Measurements from ENCODE around the gene LCOR.

The LCOR gene

GRCh38 chr10:97001183-97001991 is 169.3 kb downstream of the LCOR start:
- no peak overlapping the region for H3K27ac ChIP-seq

DNA sequence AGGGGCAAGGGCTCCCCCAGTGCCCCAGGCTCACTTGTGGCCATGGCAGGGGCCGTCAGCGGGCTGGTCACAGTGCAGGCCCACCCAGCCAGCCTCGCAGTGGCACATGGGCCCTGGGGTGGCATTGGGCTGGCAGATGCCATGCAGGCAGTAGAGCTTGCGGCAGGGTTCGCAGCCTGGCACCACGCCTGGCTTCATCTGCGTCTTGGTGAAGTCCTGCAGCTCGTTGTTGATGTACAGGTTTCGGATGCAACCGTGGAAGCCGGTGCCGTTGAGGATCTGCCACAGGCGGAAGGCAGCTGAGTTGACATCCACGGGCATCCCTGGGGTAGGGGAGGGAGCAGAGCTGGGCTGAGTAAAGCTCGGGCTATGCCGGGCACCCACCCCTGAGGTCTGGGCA is 170.6 kb downstream of the LCOR start:
- H3K4me3 ChIP-seq, result no peak overlapping the region
- H3K27ac ChIP-seq, result no peak overlapping the region

More at GRCh38 chr10:97001183-97001991, 169.3 kb downstream of the LCOR start:
- no peak overlapping the region for H3K4me3 ChIP-seq

DNA sequence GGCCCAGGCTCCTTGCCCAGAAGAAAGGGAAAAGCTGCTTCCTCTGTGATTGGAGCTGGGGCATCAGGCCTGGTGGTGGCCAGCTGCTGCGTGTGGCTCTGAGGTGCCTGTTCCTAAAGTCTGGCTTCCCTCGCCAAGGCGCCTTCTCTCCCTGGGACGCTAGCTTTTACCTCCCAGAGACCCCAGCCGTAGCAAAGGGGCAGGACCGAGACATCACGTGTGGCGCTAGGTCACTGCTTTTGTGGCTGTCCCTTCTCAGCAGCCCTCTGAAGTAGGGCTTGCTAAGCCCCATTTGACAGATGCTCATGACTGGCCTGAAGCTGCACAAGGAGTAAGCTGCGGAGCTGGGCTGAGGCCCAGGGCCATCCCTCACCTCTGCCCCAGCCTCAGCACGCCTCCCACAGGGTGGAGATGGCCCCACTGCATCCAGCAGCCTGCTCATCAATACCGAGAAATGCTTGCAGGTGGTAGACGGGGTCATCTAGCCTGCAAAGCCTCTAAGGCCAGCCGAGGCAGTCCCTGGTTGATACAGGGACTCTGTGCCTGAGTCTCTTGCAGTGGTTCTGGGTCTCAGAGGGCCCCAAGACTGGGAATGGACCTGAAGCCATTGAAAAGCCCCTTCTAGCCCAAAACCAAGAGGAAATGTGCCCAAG is 171.2 kb downstream of the LCOR start:
- Histone ChIP-seq H3K4me3 (no peak overlapping the region), H3K27ac (no peak overlapping the region)

DNA sequence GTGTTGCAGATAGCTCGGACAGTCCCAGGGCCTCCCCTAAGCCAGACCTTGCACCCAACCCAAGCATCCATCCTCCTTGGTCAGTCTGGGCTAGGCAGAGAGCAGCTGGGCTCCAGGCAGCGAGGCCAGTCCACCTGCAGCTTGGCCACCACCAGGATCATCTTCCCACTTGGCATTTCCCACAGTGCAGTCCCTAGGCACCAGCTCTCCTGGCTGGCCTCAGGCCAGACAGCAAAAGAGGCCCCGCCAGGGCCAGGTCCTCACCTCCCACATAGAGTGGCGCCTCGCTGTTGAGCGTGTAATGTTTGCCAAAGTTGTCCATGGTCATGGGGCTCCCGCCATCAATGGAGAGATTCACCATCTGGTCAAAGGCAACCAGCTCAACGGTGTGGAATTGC is 171.7 kb downstream of the LCOR start:
- no peak overlapping the region for H3K4me3 ChIP-seq
- H3K27ac ChIP-seq, result no peak overlapping the region

- H3K27ac ChIP-seq, result no peak overlapping the region
- no peak overlapping the region for H3K4me3 ChIP-seq
These were observed 172.5 kb downstream of the LCOR start for GRCh38 chr10:97004591-97004990.

- Histone ChIP-seq H3K27ac (no peak overlapping the region), H3K4me3 (no peak overlapping the region)
These were observed 173.3 kb downstream of the LCOR start for GRCh38 chr10:97005349-97005748.

GRCh38 chr10:97006364-97006763 is 174.3 kb downstream of the LCOR start:
- H3K4me3 ChIP-seq, result no peak overlapping the region
- no peak overlapping the region for H3K27ac ChIP-seq

GRCh38 chr10:97007417-97007816 is 175.3 kb downstream of the LCOR start:
- Histone ChIP-seq H3K4me3 (no peak overlapping the region), H3K27ac (no peak overlapping the region)

GRCh38 chr10:97010695-97011206 is 178.7 kb downstream of the LCOR start:
- no peak overlapping the region for H3K4me3 ChIP-seq
- H3K27ac ChIP-seq, result no peak overlapping the region

- Histone ChIP-seq H3K27ac (no peak overlapping the region), H3K4me3 (no peak overlapping the region)
These were observed 179.3 kb downstream of the LCOR start for GRCh38 chr10:97011397-97011796.

DNA sequence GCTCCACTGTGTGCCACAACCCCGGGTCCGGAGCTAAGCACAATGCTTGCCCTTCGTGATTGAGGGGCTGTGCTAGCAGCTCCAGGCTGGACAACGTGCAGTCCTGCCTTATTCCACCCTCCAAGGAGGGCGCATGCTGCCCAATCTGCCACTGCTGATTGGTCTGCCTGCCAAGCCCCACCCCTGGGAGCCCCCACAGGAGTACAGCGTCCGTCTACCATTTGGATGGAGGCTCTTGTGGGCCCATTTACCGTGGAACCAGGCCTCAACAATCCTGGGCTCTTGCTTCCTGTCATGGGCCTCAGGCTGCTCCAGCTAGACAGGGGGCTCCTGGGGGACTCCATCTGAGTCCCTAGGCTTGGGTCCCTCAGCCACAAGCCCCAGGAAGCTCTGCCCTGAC is 180.4 kb downstream of the LCOR start:
- H3K27ac ChIP-seq, result no peak overlapping the region
- no peak overlapping the region for H3K4me3 ChIP-seq

- no peak overlapping the region for H3K4me3 ChIP-seq
These were observed 181.5 kb downstream of the LCOR start for GRCh38 chr10:97013568-97013967.

DNA sequence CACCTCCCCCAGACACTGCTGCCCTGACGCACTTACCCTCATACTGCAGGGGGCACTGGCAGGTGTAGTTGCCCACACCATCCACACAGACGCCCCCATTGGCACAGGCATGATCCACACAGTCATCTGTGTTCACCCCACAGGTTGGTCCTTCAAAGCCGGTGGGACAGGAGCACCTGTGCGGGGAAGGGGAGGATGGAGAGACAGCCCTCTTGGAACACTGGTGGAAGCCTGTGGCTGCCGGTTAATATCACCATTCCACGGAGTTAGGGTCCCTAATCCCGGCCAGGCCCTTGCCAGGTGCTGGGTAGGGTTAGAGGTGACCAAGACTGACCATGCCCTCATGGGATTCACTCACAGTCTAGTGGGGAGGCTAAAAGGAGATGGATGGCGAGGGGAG is 181.9 kb downstream of the LCOR start:
- no peak overlapping the region for H3K4me3 ChIP-seq
- H3K27ac ChIP-seq, result no peak overlapping the region

More at GRCh38 chr10:97013568-97013967, 181.5 kb downstream of the LCOR start:
- H3K27ac ChIP-seq, result no peak overlapping the region

- Histone ChIP-seq H3K27ac (no peak overlapping the region), H3K4me3 (no peak overlapping the region)
These were observed 183.1 kb downstream of the LCOR start for GRCh38 chr10:97015240-97015639.

DNA sequence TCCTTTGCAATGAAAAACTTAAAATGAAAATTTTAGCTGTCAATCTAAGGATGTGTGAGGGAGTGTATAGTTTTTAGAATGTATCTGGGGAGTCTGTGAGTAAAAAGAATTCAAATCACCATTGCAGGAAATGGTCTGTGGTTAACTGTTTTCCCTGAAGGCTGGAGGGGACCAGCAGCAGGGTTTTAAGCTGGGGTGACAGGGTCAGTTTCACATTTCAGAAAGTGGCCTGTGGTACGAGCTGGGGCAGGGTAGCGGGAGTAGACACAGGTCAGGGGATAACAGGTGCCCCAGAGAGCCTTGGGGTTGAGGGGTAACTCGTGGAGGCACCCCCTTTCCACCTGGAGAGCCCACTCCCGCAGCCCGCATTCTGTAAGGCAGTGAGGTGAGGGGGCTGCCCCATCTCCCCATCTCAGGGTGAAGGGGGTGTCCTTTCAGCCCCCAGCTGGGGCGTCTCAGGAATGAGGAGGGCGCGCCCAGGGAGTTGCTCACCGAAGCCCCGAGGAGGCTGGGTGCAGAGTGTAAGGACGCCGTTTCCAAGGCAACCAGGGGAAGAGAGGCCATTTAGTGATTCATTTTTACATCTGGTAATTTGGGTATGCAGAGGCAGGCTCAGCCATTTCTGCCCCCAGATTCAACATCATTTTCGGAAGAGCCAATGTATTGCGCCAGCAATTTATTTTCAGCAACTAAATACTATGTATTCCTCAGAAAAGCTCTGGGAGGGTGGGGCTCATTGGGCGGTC is 184.8 kb downstream of the LCOR start:
- H3K4me3 ChIP-seq, result no peak overlapping the region

GRCh38 chr10:97017474-97017903 is 185.4 kb downstream of the LCOR start:
- Histone ChIP-seq H3K4me3 (no peak overlapping the region), H3K27ac (no peak overlapping the region)

More for the DNA sequence above, 184.8 kb downstream of the LCOR start:
- H3K27ac ChIP-seq, result no peak overlapping the region

- no peak overlapping the region for H3K27ac ChIP-seq
These were observed 186.4 kb downstream of the LCOR start for GRCh38 chr10:97018251-97019212.

DNA sequence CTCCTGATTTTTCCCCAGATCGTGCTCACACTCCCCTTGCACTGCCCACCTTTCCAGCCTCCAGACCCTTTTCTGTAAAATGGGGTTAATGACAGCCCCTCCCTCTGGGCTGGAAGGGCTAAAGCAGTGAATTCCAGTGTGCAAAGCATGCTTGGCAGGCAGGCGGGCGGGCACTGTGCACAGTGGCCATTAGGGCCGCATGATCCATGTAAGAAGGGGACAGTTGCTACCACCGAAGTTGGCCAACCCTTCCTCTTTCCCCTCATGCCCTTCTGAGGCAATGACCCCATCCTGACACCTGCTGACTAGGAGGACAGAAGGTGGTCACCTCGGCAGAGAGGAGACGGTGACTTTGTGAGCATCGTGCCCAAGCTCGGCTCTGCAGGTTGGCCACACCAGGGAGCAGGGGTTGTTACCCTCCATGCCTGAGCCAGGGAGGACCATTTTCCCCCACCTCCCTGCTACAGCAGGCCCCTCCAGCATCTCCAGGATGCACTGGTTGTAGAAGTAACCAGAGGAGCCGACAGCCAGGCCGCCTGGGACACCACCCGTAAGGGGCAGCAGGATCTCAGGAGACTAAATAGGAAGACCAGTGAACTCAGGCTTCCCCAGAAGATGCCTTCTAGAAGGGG is 187.2 kb downstream of the LCOR start:
- H3K4me3 ChIP-seq, result no peak overlapping the region
- H3K27ac ChIP-seq, result no peak overlapping the region

More at GRCh38 chr10:97018251-97019212, 186.4 kb downstream of the LCOR start:
- no peak overlapping the region for H3K4me3 ChIP-seq

All from skin epidermis (tissue), 12 donors.